ENCODE data around the gene SLC27A1.

- TF ChIP-seq CTCF (IDR thresholded peaks at IDR 0.05; ENCODE audit: low read length) (no peak), EZH2phosphoT487 (IDR thresholded peaks at IDR 0.05; ENCODE audit: low read length) (no peak), EZH2 (optimal IDR thresholded peaks at IDR 0.05; ENCODE audit: low read depth, low read length) (no peak)
Observed at GRCh38 chr19:17471410-17472125, 1.2 kb downstream of the SLC27A1 start.

All from MM.1S (cell line).